Panc1 (cell line): ENCODE results near the gene TBC1D10A. TPM values are rescaled to one million over a fixed set of nuclear protein-coding genes. Genes with fewer than 3 reads are reported as not detected.

Experiments used
- ATAC-seq: fragments of 200-7000 bp; cut with Tn5 transposase; 2 replicates; pipeline ENCODE4 v1.9.1; 2020; ENCODE audit warnings: mild to moderate bottlenecking, moderate library complexity
- BruUV-seq: library from RNA; stranded (reverse); fragments of 400-500 nt; replicated peaks from 2 replicates; lab custom pipeline; 2021; lab: Mats Ljungman, UMichigan
- CTCF ChIA-PET: fragments of 300-600 bp; sonication (Branson Sonifier 250); formaldehyde crosslinking; loops from one replicate; lab custom pipeline; 2022; ENCODE audit warnings: antibody characterized with exemption; lab: Charles Lee
- POLR2A ChIA-PET: fragments of 300-600 bp; sonication (Branson Sonifier 250); formaldehyde crosslinking; loops from one replicate; lab custom pipeline; 2022; ENCODE audit warnings: antibody characterized with exemption; lab: Charles Lee
- DNase-seq: peaks from one replicate; pipeline ENCODE4 v3.0.0-alpha.2; 2010; ENCODE audit warnings: low read depth, low spot score
- H3K27ac ChIP-seq: 2 replicates; pipeline ENCODE4 v1.5.1; 2011; ENCODE audit warnings: mild to moderate bottlenecking, low read length, inconsistent platforms
- H3K27me3 ChIP-seq: fragments of 200-500 bp; sonication (Bioruptor generic); 2 replicates; pipeline ENCODE4 v1.6.0; 2014; ENCODE audit warnings: low read length, inconsistent platforms; ENCODE audit not compliant: control insufficient read depth, insufficient read depth
- H3K36me3 ChIP-seq: fragments of 200-500 bp; sonication (Bioruptor generic); 2 replicates; pipeline ENCODE4 v1.5.1; 2014; ENCODE audit warnings: inconsistent platforms, mild to moderate bottlenecking, low read length, moderate library complexity; ENCODE audit not compliant: control insufficient read depth, insufficient read depth
- H3K4me1 ChIP-seq: 2 replicates; pipeline ENCODE4 v1.5.1; 2011; ENCODE audit warnings: inconsistent platforms, mild to moderate bottlenecking, low read length, moderate library complexity; ENCODE audit not compliant: control insufficient read depth, insufficient read depth
- H3K4me3 ChIP-seq, 2 experiments: 2 replicates each; pipeline ENCODE4 v1.5.1; 2011 to 2012; ENCODE audit warnings: low read depth in 2 of 2, low read length in 2 of 2, mild to moderate bottlenecking in 2 of 2, inconsistent platforms in 1 of 2, moderate library complexity in 1 of 2
- H3K9me3 ChIP-seq: fragments of 200-500 bp; sonication (Bioruptor generic); 2 replicates; pipeline ENCODE4 v1.5.1; 2014; ENCODE audit warnings: low read depth, mild to moderate bottlenecking, inconsistent platforms, low read length, moderate library complexity; ENCODE audit not compliant: control insufficient read depth, insufficient read depth
- CTCF ChIP-seq: fragments of 450-650 bp; IDR thresholded peaks from 2 replicates; pipeline ENCODE4 v1.5.1; 2017; ENCODE audit warnings: mild to moderate bottlenecking
- POLR2AphosphoS5 ChIP-seq: IDR thresholded peaks from 2 replicates; pipeline ENCODE4 v1.6.1; 2012; ENCODE audit warnings: mild to moderate bottlenecking, low read depth, low read length, moderate library complexity
- REST ChIP-seq, 2 experiments: IDR thresholded peaks; 2 replicates each; pipeline ENCODE4 v1.6.1; 2011 to 2012; ENCODE audit warnings: low read depth in 2 of 2, control low read depth in 1 of 2, low read length in 1 of 2, mild to moderate bottlenecking in 1 of 2, moderate library complexity in 1 of 2; ENCODE audit not compliant: insufficient read depth in 1 of 2
- SIN3A ChIP-seq: IDR thresholded peaks from 2 replicates; pipeline ENCODE4 v1.6.1; 2012; ENCODE audit warnings: low read depth, mild to moderate bottlenecking, low read length, moderate library complexity, borderline replicate concordance; ENCODE audit not compliant: insufficient read depth
- TCF7L2 ChIP-seq: IDR thresholded peaks from 2 replicates; pipeline ENCODE4 v1.6.1; 2011; ENCODE audit warnings: mild to moderate bottlenecking, low read depth, low read length, inconsistent platforms
- in situ Hi-C: cut with HindIII; loops from 2 replicates; pipeline ENCODE4 v1.10.0; 2016; ENCODE audit warnings: low sequenced_read_pairs, low pct_unique_long_range_greater_than_20kb
- intact Hi-C: fragments of 100-400 bp; cut with micrococcal nuclease; formaldehyde crosslinking; loops from one replicate; pipeline ENCODE4 v1.10.0; 2022; ENCODE audit not compliant: unreplicated experiment
- total RNA-seq: library from RNA; stranded (reverse); gene quantifications from one replicate; pipeline ENCODE4 v1.2.1, GENCODE V29; 2021; ENCODE audit not compliant: unreplicated experiment

Gene TBC1D10A
- total RNA-seq, 1 experiment from 2014 or later: 14.9 TPM

- H3K4me3 ChIP-seq: no peak overlapping the region
- intact Hi-C loops: no loop called here
- peaks cover 13% of the 10 kb centered on the region for H3K4me1 ChIP-seq
- BruUV-seq: no TSS peak
- no peaks in the 10 kb centered on the region for H3K27me3 ChIP-seq
- POLR2A ChIA-PET: no interaction called here
- ATAC-seq (no peak), DNase-seq (no peak)
- H3K9me3 ChIP-seq: no peaks in the 10 kb centered on the region
- in situ Hi-C loops: no loop called here
- TF ChIP-seq CTCF: no peak
- TF ChIP-seq REST (IDR thresholded peaks at IDR 0.05; ENCODE audit: insufficient read depth in 1 of 2, low read depth in 2 of 2, low read length in 1 of 2): no peak
- TF ChIP-seq POLR2AphosphoS5: no peak
- TF ChIP-seq TCF7L2: no peak
- no peak for TF ChIP-seq SIN3A
- CTCF ChIA-PET: no interaction called here
- peak overlapping the region; percentile 48; the same call in 1 of the 2 replicates for H3K27ac ChIP-seq
- no peaks in the 10 kb centered on the region for H3K36me3 ChIP-seq
These were observed 64.6 kb downstream of the TBC1D10A start for GRCh38 chr22:30262112-30262511.

DNA sequence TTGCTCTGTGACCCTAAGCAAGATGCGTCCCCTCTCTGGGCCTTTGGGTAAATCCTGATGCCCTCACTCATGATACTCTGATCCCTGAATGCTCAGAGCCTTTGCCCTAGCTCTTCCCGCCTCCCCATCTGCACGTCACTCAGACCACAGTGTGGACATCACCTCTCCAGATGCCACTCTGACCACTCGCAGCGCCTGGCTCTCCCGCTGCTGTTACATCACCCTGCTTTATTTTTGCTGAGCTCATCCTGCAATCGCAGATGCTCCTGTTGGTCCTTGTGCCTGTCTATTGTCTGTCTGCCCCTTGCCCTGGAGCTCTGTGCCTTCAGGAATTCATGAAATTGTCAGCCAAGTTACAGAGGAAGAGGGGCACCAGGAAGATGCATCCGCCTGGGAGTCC, 65.6 kb downstream of the TBC1D10A start:
- Histone ChIP-seq H3K36me3 (no peaks in the 10 kb centered on the region; the same call in 1 of the 2 replicates), H3K4me3 (no peak overlapping the region), H3K27me3 (no peaks in the 10 kb centered on the region), H3K27ac (no peak overlapping the region), H3K4me1 (peaks cover 13% of the 10 kb centered on the region), H3K9me3 (no peaks in the 10 kb centered on the region)
- ChIA-PET POLR2A (no interaction called here), CTCF (no interaction called here)
- no TSS peak for BruUV-seq
- in situ Hi-C loops: no loop called here
- DNase-seq (no peak), ATAC-seq (no peak)
- TF ChIP-seq REST (IDR thresholded peaks at IDR 0.05; ENCODE audit: insufficient read depth in 1 of 2, low read depth in 2 of 2, low read length in 1 of 2) (no peak), SIN3A (no peak), POLR2AphosphoS5 (no peak), TCF7L2 (no peak), CTCF (no peak)
- intact Hi-C loops: no loop called here
